GM12872 (cell line): ENCODE results near the gene TMEM271.

Experiments
- CTCF ChIP-seq: IDR thresholded peaks from 3 replicates; pipeline ENCODE4 v1.5.1; 2011; ENCODE audit warnings: low read depth, mild to moderate bottlenecking, low read length, moderate library complexity; ENCODE audit not compliant: insufficient read depth

The TMEM271 gene

DNA sequence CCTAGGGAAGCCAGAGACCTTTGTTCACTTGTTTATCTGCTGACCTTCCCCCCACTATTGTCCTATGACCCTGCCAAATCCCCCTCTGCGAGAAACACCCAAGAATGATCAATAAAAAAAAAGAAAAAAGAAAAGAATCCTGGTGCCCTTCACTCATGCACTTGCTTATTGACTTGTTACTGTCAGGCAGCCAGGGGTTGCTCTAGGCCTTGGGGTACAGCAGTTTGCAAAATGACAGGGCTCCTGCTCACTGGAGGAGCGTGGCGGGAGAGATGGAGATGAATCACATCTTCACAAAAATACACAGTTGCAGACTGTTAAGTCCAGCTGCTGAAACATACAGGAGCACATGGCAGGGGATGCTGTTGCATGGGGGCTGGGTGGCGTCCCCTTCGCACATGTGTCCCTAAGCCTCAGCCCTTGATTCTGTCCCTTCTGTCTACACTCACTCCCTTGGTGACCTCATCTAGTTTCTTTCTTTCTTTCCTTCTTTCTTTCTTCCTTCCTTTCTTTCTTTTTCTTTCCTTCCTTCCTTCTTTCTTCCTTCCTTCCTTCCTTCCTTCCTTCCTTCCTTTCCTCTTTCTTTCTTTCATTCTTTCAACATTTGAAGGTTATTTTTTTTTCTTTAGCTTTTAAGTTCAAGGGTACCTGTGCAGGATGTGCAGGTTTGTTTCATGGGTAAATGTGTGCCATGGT is 16.9 kb upstream of the TMEM271 start:
- TF ChIP-seq CTCF, result no peak

- TF ChIP-seq CTCF, result no peak
These were observed 14.3 kb upstream of the TMEM271 start for GRCh38 chr4:590313-590841.

DNA sequence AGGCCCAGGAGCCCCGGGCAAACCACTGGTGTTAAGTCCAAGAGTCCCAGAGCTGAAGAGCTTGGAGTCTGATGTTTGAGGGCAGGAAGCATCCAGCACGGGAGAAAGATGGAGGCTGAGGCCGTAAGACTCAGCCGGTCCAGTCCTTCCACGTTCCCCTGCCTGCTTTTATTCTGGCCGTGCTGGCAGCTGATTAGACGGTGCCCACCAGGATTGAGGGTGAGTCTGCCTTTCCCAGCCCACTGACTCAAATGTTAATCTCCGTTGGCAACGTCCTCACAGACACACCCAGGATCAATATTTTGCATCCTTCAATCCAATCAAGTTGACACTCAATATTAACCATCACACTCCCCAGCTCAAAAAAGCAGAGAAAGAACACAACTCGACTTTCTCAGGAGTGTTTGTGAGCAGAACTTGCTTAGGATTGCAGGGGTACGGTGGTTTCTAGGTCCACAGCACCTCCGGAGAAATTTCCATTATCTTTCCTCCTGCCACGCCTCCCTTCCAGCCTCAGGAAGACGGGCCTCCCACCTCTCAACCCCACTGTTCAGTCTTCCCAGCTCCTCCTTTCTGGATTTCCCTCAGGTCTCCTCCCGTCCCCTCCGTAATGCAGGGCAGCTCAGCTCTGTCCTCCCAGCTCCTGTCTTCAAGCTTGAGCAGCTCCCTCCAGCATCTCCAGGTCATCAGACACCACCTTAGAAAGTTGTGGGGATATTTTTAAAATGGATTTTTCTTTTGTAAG is 13.3 kb upstream of the TMEM271 start:
- no peak for TF ChIP-seq CTCF

DNA sequence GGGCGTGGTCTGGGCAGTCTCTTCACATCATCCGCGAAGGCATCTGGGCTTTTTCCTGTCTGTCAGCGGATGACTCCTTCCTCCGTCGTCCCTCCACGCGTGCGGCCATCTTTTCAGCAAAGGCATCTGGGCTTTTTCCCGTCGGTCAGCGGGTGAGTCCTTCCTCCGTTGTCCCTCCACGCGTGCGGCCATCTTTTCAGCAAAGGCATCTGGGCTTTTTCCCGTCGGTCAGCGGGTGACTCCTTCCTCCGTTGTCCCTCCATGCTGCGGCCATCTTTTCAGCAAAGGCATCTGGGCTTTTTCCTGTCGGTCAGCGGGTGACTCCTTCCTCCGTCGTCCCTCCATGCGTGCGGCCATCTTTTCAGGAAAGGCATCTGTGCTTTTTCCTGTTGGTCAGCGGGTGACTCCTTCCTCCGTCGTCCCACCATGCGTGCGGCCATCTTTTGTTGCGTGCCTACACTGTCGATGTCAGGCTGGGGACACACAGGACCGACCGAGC is 12.3 kb upstream of the TMEM271 start:
- no peak for TF ChIP-seq CTCF

DNA sequence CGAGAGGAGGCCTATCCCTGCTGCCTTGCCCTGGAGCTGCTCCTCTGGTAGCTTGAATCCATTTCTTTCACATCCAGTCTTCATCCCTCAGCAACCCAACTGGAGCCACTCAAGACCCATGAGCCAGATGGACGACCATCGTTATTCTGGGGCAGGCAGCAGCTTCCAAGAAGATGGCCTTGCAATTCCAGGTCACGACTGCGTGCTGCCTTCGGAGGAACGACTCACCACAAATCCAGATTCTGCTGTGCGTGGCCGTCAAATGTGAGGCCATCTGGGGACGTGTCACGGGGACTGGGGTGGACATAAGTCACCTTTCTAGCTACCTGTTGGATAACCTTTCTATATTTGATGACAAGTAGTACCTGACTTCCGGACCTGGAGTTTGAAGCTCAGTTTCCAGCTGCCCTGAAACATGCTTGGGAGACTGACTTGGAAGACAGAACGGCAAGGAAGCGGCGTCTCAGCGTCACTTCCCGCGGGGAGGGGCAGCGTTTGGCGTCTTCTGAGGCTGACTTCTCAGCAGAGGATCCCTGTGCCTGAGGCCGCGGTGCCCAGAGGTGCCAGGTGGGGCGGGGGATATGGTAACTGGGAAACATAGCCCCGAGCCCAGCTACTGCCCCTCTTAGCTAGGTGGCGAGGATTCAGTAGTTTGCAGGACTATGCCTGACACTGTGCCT is 11.7 kb upstream of the TMEM271 start:
- no peak for TF ChIP-seq CTCF

DNA sequence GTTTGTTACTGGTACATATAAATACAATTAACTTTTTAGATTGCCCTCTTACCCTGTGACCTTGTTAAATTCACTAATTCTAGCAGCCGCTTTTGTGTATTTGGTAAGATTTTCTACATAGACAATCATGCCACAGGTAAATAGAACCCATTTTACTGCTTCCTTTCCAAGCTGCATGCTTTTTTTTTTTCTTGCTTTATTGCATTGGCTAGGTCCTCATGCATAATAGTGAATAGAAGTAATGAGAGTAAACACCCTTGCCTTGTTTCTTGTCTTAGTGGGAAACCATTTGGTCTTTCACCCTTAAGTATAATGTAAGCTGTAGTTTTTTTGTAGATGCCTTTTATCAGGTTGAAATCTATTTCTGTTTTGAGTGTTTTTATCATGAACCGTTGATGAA is 7.7 kb upstream of the TMEM271 start:
- TF ChIP-seq CTCF, result no peak

DNA sequence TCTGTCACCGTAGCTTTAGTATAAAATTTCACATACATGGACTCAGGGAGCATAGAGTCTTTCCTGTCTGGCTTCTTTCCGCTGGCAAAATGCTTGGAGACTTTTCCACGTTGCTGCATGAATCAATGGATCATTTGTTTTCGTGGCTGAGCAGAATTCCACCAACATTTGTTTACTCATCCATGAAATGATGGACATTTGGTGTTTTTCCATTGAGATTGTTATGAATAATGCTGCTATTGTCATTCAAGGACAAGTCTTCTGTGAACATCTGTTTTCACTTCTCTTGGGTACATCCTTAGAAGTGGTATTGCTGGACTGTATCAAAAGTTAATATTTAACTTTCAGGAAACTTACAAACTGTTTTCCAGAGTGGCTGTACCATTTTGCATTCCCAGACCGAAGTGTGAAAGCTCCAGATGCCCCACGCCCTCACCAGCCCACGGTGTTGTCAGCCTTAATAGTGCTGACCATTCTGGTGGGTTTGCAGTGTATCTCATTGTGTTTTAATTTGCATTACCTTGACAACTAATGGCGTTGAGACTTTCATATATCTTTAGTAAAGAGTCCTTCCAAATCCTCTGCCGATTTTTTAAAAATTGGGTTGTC is 5.8 kb upstream of the TMEM271 start:
- no peak for TF ChIP-seq CTCF
